Heart left ventricle (tissue), 13 donors: Measurements from ENCODE around the gene NFILZ.

ENCODE experiments used
- POLR2A ChIP-seq, 2 donors: fragments of 450-650 bp; IDR thresholded peaks; one replicate each; pipeline ENCODE4 v1.6.1; 2017; ENCODE audit warnings: antibody characterized with exemption in 2 of 2, mild to moderate bottlenecking in 2 of 2, moderate library complexity in 2 of 2
- TF ChIP-seq, protein P1 (sequence below), 12 donors: fragments of 200-600 bp; sonication (generic) in 4 of 12; IDR thresholded peaks; one replicate each; pipeline versions ENCODE4 v1.5.0 to v1.8.0; 2018 to 2022; ENCODE audit warnings: antibody characterized with exemption in 12 of 12, mild to moderate bottlenecking in 5 of 12
- donor health status: ischemic (EF 13 %, LVEDD 7.1; RV severe dilation, severe dysfunction).
- donor health status: DM: no; HTN: yes; CAD: no.
- donor health status: DM: no; HTN: no; CAD: no.
- donor health status: ischemic (EF 25% LVEDD 6.9; RV normal size, moderate dysfunction).
- donor health status: ischemic (EF 25% LVEDD 5.7; RV mildly dilated, moderate dysfunction).
- donor health status: ischemic (EF 35%, LVEDD 5.7; RV mildly dilated, moderate dysfunction).
- donor health status: nonischemic (EF 11% LVEDD 7.7; RV severe dilation, severe dysfunction).
- donor health status: DM: yes; HTN: yes; CAD: no.
- donor health status: PGD.
- donor health status: ischemic (EF 29% LVEDD 5.4; RV normal size, mild dysfunction).
- donor health status: nonischemic (EF 23%, LVEDD 6.1; RV moderate dilation, normal function).

DNA sequence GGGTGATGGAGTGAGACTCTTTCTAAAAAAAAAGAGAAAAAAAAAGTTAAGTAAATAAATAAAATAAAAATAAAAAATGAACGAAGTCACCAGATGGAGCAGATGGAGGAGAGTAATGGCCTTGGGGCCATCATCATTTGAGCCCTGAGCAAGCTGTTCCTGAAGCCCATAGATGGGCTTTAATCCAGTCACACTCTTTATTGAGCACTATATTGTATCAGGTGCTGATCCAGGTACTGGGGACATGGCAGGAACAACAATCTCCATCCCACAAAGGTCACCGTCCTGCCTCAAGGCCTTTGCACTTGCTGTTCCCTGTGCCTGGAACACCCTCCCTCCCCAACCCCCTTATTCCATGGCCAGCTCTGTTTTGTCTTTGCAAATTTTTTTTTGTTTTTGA is 16.0 kb upstream of the NFILZ start:
- TF ChIP-seq, protein P1, sequence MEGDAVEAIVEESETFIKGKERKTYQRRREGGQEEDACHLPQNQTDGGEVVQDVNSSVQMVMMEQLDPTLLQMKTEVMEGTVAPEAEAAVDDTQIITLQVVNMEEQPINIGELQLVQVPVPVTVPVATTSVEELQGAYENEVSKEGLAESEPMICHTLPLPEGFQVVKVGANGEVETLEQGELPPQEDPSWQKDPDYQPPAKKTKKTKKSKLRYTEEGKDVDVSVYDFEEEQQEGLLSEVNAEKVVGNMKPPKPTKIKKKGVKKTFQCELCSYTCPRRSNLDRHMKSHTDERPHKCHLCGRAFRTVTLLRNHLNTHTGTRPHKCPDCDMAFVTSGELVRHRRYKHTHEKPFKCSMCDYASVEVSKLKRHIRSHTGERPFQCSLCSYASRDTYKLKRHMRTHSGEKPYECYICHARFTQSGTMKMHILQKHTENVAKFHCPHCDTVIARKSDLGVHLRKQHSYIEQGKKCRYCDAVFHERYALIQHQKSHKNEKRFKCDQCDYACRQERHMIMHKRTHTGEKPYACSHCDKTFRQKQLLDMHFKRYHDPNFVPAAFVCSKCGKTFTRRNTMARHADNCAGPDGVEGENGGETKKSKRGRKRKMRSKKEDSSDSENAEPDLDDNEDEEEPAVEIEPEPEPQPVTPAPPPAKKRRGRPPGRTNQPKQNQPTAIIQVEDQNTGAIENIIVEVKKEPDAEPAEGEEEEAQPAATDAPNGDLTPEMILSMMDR (IDR thresholded peaks at IDR 0.05) = no peak
- no peak for TF ChIP-seq POLR2A (IDR thresholded peaks at IDR 0.05)
